Hematopoietic multipotent progenitor cell treated with erythropoietin and hydrocortisone succinate and interleukin-3 and kit ligand, for 15 days (in vitro differentiated cells): Measurements from ENCODE around the gene TNS3.

ENCODE experiments used
- DNase-seq: peaks from one replicate; pipeline ENCODE4 v3.0.0-alpha.2; 2015; ENCODE audit warnings: low spot score

The TNS3 gene

DNA sequence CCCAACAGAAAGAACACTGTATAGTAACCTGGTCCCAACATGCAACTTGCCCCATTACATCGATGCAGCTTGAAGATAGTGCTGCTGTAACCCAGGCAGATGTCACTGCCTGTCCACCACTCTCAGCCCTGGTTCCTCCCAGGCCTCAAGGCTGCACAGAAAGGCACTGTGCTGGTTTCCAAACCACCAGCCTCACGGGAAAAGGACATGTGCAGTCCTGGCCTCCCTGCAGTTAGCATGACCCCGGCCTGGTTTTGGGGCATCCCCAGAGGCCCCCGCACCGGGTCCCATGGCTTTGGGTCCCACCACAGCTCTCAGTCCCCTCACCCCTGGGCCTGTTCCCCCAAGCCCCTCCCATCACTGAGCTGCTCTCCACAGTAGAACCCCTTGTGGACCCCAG is 214.5 kb downstream of the TNS3 start:
- no peak for DNase-seq

DNA sequence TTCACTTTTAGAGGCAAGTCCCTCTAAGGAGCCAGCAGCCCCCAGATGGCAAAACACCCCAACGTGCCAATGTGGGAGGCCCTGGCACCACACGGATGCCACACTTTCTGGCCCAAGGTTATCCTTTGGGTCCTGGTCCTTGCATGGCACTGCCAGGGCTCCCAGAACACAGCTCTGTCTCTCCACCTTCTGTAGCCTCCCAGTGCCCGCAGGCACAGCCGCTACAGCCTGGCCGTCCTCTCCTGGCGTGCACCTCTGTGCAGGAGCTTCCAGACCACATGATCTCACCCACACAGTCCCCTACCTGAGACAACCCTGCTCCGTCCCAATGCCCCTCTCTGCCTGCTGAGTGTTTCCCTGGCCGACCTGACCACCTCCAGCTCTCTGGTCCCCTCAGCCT is 215.0 kb downstream of the TNS3 start:
- DNase-seq, result no peak

DNA sequence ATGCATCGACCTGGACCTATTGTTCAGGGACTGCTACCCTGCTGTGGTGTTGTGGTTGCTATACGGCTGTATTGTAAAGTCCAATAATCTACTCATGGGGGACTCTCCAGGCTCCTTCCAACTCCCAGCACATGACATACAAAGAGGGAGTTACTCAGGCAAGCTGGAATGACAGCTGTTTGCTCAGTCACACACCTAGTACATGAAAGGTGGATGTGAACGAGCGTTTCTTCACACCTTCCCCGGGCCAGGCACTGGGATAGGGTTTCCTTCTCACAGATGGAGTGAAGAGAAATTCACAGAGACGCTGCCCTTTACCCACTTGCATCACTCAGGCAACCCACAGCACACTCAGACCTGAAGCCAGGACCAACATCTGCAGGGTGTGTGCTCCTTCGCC is 215.7 kb downstream of the TNS3 start:
- DNase-seq, result no peak

DNA sequence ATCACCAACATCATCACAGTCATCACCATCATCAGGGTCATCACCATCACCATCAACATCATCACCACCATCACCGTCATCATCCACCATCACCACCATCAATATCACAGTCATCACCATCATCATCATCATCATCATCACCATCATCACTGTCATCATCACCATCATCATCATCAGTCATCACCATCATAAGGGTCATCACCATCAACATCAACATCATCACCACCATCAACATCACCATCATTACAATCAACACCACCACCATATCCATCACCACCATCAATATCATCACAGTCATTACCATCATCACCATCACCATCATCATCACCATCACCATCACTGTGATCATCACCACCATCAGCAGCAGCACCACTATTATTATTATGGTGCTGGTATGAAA is 218.9 kb downstream of the TNS3 start:
- no peak for DNase-seq

DNA sequence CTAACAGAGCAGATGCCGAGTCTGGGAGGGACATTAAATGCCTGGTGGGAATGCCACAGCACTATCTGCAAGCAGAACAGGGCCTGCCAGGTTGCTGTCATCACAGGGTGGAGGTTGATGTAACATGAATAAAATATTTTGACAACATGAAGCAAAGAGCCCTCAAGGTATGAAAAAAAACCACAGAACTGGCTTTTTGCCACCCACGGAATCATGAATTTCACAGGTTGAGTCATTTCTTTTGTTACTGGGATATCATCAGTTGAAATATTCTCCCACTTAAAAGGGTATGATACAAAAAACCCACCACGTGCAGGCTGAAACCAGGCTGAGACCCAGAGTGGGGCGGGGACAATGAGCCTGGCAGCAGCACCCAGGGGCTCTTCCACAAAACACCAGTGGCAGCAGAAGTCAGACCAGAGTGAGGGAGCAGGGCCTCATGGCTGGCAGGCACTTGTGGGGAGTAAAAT is 220.1 kb downstream of the TNS3 start:
- DNase-seq, result no peak

DNA sequence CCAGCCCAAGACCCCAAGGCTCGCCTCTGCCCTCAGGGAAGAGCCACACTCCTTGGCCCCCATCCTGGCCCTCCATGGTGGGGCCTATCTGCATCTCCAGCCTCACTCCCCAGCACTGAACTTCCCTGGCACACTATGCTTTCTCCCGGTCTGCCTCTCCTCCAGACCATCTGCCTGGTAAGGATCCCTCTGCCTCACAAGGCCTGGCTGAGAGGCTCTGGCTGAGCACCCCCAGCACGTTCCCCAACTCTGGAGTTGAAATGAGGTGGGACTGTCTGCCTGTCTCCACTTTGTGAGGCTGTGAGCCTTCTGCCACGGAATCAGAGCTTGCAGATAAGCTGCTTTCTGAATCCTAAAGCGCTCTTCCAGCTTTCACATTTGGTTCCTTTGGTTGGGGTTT is 220.7 kb downstream of the TNS3 start:
- no peak for DNase-seq

DNA sequence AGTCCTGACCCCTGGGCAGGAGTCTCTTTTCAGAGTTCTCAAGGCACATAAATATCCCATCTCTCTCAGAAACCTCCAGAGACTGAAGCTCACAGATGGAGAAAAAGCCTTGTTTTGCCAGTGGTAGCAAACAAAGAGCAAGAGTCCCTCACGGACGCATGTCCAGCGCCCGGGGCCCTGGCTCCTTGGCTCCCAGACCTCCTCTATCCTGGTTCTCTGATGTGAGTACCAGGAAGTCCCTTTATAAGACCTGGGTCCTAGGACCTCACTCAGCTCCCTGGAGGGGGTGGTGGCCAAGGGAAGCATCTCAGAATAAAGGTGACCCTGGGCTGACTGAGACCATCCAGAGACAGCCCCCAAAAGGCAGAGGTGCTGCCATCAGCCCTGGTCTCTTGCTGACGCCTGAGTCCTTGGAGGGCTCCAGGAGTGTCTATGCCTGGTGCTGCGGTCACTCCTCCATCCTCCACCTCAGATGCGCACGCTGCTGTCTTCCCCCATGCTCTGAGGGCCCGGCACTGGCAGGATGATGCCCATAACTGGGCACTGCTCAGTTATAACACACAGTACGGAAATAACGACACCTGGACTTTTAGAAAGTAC is 221.5 kb downstream of the TNS3 start:
- no peak for DNase-seq

DNA sequence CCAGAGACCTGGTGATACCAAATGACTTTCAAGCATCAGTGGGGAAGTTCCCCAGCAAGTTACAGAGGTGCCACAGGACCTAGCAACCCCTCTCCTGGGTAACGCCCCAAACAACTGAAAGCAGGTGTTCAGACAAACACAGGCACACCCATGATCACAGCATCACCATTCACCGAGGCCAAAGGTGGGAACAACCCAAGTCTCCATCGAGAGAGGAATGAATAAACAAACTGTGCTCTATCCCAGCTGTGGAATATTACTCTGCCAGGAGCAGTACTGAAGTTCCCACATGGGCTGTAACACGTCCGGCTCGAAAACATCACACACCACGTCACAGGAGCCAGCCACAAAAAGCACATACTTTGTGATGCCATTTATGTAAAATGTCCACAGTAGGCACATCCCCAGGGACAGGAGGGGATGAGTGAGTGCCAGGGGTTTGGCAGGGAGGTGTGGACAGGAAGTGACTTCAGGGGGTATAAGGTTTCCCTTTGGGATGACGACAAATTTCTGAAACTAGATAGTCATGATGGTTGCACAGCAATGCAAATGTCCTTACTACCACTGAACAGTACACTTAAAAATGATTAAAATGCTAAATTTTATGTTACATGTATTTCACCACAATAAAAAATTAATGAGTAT is 222.8 kb downstream of the TNS3 start:
- no peak for DNase-seq

DNA sequence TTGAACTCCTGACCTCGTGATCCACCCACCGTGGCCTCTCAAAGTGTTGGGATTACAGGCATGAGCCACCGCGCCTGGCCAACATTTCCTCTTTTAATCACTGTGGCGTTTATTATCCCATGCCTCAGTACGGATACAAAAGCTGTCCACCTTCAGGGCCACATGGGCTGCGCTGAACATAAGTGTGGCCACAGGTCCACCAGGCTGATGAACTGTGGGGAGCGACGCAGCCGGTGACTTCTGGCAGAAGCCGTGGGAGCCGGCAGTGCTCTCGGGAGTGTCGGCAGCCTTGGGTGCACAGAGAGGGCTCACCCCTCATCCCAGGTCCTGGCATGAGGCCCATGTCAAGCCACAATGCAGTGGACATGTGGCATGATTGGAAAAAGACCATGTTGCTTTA is 223.6 kb downstream of the TNS3 start:
- DNase-seq, result no peak

DNA sequence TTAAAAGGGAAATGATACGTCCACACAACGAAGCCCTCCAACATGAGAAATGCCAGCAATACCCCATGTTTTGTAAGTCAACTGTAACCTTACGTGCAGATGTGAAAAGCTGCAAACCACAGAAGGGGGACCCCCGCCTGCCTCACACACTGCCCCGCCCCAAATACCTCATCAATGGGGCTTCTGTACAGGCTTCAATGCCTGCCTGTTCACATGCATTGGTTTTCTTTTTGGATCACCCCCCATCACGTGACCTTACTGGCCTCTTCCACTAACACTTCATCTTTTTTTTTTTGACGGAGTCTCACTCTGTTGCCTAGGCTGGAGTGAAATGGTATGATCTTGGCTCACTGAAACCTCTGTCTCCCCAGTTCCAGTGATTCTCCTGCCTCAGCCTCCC is 224.0 kb downstream of the TNS3 start:
- DNase-seq, result no peak

DNA sequence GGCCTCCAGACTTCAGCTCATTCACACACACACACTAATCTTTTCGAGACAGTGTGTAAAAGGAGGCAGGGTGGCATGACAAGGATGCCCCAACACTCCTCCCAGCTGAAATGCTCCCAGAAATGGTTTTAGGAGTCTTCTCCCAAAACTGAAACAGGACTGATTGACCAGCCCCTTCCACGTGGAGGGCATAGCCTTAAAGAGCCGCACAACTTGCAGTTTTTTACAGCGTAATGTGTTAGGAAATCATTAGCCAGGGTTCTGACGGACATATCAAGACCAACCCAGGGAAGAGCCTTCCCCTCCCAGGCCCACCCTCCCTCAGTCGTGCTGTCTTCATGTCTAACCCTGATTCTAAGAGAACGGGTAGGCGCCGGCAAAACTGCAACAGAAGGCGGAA is 224.6 kb downstream of the TNS3 start:
- no peak for DNase-seq

DNA sequence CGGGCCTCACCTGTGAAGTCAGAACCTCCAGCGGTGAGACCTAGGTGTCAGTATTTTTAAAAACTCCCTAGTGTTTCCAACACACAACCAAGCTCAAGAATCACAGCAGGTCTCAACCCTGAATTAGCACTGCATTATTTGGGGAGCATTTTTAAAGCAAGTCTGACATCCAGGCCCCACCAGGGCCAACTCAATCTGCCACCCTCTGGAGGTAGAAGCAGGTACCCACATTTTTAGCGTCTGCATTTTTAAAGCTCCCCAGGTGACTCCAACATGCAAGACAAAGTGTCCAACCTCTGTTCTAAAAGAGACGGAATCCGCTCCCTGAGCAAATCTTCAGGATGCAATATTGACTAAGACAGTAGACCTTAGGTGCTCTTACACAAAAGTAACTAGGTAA is 225.7 kb downstream of the TNS3 start:
- DNase-seq, result no peak

DNA sequence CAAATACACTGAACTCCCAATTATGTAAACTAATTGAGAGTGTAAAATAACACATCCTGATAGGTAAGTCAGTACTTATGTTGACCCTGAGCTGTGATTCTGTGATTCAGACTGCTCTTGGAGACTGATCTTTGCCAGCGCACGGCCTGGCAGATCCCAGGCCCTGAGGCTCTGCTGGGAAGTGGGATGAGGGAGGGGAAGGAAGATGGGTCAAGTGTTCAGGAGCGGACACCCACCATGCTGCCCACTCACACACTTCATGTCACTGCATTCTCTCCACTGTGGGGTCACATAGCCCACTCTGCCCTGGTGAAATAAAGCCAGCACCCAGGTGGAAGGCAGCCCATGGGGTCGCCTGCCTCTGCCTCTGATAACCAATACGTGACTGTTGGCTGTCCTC is 226.2 kb downstream of the TNS3 start:
- DNase-seq, result no peak

DNA sequence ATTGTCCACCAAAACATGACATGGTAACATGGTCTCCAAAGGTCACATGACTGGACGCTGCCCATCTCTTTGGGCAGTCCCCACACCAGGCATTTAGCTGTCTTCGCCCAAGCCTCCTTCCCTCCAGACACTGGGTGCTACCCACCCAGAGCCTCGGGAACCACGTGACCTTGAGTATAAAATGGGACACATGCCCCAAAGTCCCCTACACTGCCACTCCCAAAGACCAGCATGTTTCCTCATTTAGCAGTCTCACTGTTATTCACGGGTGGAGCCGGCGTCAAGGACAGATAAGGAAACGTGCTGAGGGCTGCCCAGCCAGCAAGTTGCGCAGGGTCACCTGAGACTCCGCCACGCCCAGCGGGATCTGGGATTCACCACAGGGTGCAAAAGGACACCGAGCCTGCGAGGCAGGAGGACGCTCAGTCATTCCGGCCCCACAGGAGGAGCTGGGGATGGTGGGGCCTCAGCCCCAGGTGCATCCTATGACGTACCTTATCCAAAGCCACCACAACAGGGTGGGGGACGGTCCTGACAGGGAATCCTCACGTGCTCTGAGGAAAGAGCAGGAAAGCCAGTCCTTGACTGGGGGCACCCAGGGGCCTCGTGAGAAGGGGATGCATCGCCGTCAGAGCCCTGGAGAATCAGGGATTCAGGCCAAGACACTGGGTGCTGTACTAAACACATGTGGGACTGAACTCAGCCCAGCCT is 226.9 kb downstream of the TNS3 start:
- peak; percentile 73 for DNase-seq

DNA sequence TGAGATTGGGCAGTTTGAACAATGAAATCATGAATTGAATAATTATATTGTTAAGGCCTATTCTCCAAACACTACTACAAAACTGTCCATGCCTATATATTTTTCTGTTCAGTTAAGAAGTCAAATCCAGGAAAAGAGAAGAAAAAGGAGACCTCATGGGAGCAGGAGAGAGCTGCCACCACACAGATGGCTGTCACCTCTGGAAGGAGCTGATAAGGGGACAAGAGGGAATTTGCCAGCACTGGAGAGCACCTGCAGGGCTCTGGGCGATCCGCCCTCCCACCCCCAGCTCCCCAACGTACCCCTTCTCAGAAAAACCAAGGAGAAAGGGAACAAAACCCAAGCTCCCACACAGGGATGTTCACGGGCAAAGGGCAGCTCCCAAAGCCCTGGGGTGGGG is 227.8 kb downstream of the TNS3 start:
- no peak for DNase-seq

DNA sequence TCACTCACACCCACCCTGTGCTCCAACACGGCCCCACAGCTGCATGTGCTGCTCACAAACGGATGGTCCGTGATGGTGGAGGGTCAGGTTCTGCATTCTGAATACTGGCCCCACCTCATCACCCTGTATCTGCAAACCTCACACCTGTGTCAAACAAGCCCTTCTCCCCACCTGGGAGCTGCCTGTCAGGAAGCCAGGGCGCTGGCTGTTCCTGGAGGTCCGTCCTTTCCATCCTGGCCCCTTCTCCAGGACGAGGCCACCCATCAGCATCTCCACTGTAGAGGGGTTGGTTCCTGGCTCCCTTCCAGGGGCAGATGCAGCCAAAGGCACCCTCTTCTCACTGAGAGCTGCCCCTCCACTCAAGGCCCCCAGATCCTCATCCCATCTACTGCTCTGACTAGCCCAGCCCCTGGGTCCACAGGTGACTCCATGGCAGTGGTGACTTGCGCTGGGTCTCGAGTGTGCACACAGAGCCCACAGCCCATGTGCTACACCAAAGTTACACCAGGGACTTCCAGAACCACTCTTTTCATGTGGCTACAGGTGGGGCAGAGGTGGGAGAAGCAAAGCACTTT is 229.4 kb downstream of the TNS3 start:
- DNase-seq, result no peak

DNA sequence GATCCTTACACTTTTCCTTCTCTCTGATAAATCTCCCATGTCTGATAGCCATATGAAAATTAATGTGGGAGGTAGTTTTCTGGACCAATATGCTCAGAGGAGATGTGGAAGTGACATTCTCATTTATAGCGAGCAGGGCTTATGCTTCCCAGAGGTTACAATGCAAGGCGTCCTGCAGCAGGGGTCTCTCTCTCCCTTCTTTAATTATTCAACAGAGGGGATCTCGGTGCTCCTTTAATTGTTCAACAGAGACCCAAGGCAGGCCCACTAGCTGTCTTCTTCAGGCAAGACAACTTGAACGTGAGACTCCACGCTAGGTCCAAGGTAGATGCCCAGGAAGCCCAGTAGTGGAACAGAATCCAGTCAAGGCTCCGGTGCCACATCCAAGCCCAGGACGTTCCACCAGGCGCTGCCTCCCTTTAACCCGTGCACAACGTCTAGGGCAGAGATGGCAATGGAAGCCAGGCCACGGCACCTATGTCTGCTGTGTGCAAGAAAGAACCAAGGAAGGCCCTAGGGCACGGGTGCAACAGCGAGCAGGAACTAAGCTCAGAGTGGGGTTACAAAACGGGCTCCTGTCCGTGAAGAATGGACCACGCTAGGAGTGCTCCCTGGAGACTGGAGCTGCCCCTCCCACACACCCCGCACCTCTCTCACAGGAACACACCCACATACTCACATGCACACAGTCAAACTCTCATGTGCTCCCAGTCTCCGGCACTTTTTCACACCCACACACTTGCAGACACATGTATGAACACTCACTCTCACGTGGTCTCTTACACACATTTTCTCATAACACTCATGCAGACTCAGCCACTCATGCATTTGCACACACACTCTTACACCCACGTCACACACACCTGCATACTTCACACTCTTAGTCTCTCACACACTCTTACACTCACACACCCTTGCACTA is 230.4 kb downstream of the TNS3 start:
- DNase-seq, result no peak

DNA sequence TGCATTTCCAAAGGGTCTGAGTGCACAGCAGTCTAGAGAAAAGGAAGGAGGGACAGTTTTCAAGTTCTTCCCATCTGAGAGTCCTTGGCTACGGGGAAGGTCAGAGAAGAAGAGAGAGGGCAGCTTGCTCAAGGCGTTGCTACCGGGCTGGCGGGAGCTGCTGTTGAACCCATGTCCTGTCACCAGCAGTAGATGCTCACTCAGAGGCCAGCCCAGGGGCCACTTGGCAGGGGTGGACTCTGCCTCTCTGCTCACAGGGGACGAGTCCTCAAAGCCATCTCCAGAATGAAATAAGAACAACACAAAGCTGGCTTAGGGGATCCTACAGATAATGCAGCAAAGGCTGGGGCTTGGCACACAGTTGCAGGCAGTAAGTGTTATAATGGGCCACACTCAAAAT is 231.5 kb downstream of the TNS3 start:
- no peak for DNase-seq

DNA sequence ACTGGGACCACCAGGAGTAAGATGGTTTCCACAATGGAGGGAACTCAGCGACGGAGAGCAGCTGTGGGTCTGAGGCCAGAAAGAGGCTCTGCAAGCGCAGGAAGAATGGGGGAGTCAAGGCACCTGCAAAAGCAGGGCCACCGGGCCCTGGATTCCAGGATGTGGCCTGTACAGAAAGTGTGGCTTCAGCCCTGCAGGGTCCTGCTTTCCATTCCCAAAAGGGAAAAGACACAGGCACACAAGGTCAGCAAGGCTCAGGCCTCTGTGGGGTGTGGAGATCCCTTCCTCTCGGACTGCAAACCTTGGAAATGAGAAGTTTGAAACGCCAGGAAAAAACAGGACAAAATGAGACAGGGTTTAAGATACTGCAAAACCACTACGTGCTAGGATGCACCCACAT is 232.5 kb downstream of the TNS3 start:
- DNase-seq, result no peak

DNA sequence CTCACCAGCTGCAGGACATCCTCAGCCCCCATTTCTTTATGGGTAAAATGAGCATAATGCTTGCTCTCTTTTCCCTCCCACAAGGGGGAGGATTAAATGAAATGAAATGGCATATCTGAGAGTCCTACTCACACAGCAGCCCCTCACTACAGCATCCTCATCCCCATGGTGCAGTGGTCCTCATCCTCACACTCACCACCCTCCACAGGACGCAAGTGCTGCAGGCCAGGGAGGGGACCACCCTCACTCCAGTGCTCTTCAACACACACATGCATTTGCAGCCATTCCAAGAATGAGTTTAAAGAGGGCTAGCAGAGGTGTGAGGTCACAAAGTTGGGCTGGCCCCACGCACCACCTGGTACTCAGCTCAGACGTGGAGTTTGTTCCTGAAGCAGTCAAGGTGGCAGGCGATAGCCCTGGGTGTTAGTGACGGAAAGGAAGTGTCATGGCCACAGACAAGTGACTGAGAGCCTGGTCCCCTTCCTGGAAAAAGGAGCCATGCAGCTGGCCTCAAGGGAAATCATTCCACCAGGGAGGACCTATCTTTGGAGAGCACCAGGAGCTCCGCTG is 234.0 kb downstream of the TNS3 start:
- no peak for DNase-seq

DNA sequence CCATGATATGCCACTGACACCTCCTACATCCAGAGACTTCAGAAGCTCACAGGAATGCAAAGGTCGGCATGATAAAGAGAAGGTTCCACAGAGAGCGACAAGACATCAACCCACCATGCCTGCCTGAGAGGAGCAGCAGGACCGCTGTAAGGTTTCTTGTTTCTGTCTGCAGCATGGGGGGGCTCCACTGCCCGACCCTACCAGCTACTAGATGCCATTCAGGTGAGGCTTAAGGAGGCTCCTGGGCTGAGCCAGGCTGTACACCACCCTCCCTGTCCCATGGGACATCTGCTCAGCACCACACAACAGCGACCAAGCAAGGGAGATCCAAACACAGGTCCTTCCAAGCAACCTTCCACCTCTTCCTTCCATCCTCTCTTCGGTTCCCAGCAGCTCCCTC is 234.6 kb downstream of the TNS3 start:
- no peak for DNase-seq

DNA sequence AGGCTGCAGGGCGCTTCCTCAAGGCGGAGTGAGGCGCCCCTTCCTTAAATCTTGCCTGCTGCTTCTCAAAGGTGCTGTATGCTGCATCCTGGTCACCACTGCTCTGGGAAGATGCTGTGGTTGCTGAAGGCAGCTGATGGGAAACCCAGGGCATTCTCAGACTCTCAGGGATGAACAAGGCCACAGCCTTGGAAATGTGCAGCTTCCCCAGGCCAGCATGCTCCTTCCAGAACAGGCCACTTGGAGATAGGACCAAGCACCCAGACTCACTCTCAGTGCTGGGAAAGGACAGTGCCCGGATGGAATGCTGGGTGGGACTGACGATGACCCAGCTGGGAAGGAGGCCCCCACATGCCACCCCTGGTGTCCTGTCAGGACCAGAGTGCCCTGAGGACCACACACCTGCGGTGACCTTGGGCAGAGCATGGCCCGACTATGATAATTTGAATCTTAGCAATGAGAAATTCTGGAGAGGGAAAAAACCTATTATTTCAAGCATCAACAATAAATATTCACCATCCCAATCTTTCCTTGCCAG is 235.5 kb downstream of the TNS3 start:
- DNase-seq, result no peak
